BE2C (cell line): ENCODE measurements around the gene NFIC.
"Not testable (repeated sequence)": the region's sequence is repeated elsewhere in the genome, so short reads cannot be mapped to it uniquely, and the experiment has no call there.

Source experiments
- DNase-seq: peaks from one replicate; pipeline ENCODE4 v3.0.0-alpha.2; 2020
- H3K27me3 ChIP-seq: fragments of 250-450 bp; sonication (Bioruptor Pico); 2 replicates; pipeline ENCODE4 v1.5.1; 2020; ENCODE audit warnings: mild to moderate bottlenecking
- H3K36me3 ChIP-seq: fragments of 250-450 bp; sonication (Bioruptor Pico); 2 replicates; pipeline ENCODE4 v1.5.1; 2020; ENCODE audit warnings: mild to moderate bottlenecking
- H3K4me1 ChIP-seq: fragments of 250-450 bp; sonication (Bioruptor Pico); 2 replicates; pipeline ENCODE4 v1.5.1; 2020
- H3K4me3 ChIP-seq: 2 replicates; pipeline ENCODE4 v1.5.1; 2011; ENCODE audit warnings: low read depth, low read length
- H3K9me3 ChIP-seq: fragments of 250-450 bp; sonication (Bioruptor Pico); 2 replicates; pipeline ENCODE4 v1.5.1; 2020
- CTCF ChIP-seq: IDR thresholded peaks from 2 replicates; pipeline ENCODE4 v1.5.1; 2012; ENCODE audit warnings: mild to moderate bottlenecking, low read depth, low read length

NFIC gene

DNA sequence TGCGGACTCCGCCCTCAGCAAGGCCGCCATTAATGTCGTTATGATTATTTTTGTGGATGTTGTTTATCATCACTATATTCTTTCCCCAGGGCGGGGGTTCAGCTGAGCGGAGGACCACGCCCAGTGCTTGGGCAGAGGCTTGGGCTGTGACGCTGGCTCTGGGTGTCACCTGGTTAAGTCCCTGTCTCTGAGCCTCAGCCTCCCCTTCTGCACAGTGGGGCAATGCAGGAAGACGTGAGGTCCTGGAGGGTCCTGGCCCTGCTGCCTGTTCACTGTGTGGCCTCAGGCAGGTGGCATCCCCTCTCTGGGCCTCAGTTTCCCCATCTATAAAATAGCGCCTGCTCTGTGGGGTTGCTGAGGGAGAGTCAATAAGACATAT, 32.5 kb downstream of the NFIC start:
- peaks cover 32% of the 10 kb centered on the region for H3K36me3 ChIP-seq
- H3K4me1 ChIP-seq = no peaks in the 10 kb centered on the region
- no peaks in the 10 kb centered on the region for H3K9me3 ChIP-seq
- H3K4me3 ChIP-seq = no peak overlapping the region
- DNase-seq = no peak
- no peaks in the 10 kb centered on the region for H3K27me3 ChIP-seq
- no peak for TF ChIP-seq CTCF

DNA sequence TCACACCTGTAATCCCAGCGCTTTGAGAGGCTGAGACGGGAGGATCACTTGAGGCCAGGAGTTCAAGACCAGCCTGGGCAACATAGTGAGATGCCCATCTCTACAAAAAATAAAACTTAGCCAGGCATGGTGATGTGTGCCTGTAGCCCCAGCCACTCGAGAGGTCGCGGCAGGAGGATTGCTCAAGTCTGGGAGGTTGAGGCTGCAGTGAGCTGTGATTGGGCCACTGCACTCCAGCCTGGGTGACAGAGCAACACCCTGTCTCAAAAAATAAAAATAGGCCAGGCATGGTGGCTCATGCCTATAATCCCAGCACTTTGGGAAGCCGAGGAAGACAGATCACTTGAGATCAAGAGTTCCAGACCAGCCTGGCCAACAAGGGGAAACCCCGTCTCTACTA, 32.9 kb downstream of the NFIC start:
- not testable (repeated sequence) for H3K9me3 ChIP-seq, H3K4me1 ChIP-seq, DNase-seq, H3K4me3 ChIP-seq, H3K27me3 ChIP-seq
- H3K36me3 ChIP-seq = peaks cover 32% of the 10 kb centered on the region

GRCh38 chr19:3401004-3401768, 34.8 kb downstream of the NFIC start:
- Histone ChIP-seq H3K27me3 (no peaks in the 10 kb centered on the region), H3K36me3 (peaks cover 22% of the 10 kb centered on the region), H3K4me3 (no peak overlapping the region)

GRCh38 chr19:3402631-3403443, 36.5 kb downstream of the NFIC start:
- no peak for DNase-seq
- Histone ChIP-seq H3K4me1 (no peaks in the 10 kb centered on the region), H3K4me3 (no peak overlapping the region), H3K27me3 (no peaks in the 10 kb centered on the region), H3K36me3 (peaks cover 15% of the 10 kb centered on the region), H3K9me3 (no peaks in the 10 kb centered on the region)
- TF ChIP-seq CTCF = no peak

More at GRCh38 chr19:3401004-3401768, 34.8 kb downstream of the NFIC start:
- H3K4me1 ChIP-seq = no peaks in the 10 kb centered on the region
- no peaks in the 10 kb centered on the region for H3K9me3 ChIP-seq
- TF ChIP-seq CTCF = no peak
- no peak for DNase-seq

DNA sequence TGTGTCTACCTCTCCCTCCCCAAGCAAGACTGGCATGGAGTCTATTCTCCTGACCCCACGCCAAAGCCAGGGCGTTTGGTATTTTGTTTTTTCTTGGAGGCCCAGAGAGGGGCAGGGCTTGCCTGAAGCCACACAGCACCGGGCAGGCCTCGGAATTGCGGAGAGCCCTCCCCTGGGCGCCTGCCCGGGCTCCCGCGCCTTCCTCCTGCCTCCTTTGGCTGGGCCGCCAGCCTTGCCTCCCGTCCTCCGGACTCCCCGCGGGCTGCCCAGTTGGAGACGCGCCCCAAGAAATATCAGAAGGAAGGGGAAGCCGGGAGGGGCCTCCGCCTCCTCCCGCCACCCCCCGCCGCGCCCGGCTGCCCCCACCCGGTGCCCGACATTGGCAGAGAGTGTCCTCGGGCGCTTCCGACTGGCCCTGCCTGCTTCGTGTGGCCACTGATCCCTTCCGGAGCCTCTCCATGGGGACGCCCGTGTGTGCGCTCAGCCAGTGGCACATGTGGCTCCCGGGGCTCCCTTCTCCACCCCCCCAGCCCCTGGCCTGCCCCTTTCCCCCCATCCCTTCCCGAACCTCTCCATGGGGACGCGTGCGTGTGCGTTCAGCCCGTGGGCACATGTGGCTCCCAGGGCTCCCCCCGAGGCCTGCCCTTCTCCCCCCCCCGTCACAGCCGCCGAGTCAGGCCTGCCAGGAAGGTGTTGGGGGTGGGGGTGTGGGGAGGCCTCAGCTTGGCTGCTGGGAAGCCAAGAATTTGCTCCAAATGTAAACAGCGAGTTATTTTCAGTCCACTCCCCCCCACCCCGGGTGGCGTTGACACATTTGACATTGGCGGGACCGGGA, 37.3 kb downstream of the NFIC start:
- Histone ChIP-seq H3K36me3 (peaks cover 6% of the 10 kb centered on the region), H3K9me3 (no peaks in the 10 kb centered on the region), H3K4me3 (no peak overlapping the region), H3K27me3 (no peaks in the 10 kb centered on the region), H3K4me1 (no peaks in the 10 kb centered on the region)
- no peak for TF ChIP-seq CTCF
- DNase-seq = no peak
